ENCODE measurements around the gene EPB42.

The EPB42 gene

DNA sequence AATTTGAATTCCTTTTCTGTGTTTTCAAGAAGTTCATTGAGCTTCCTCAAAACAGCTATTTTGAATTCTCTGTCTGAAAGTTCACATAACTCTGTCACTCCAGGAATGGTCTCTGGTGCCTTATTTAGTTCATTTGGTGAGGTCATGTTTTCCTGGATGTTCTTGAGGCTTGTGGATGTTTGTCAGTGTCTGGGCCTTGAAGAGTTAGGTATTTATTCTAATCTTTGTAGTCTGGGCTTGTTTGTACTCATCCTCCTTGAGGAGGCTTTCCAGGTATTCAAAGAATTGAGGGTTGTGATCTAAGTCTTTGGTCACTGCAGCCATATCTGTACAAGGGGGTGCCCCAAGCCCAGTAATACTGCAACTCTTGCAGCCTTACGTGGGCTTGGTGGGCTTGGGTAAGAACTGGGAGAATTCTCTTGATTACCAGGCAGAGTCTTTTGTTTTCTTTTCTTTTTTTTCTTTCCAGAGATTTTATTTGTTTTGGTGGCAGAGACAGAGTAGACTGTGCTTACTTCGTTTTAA, 55.0 kb downstream of the EPB42 start:
- peak; percentile 42; the same call in 2 of the 3 replicates for ATAC-seq (ENCODE audit: low read depth)
- Histone ChIP-seq H3K9me3 (ENCODE audit: severe bottlenecking) (no peaks in the 10 kb centered on the region), H3K27ac (ENCODE audit: poor library complexity, severe bottlenecking) (no peak overlapping the region), H3K4me1 (ENCODE audit: insufficient read depth, poor library complexity, severe bottlenecking) (peaks cover 26% of the 10 kb centered on the region), H3K27me3 (ENCODE audit: insufficient read depth, poor library complexity, severe bottlenecking) (no peaks in the 10 kb centered on the region), H3K36me3 (ENCODE audit: low read depth) (peaks cover 61% of the 10 kb centered on the region), H3K4me3 (ENCODE audit: severe bottlenecking) (no peak overlapping the region)
- TF ChIP-seq, protein P1, sequence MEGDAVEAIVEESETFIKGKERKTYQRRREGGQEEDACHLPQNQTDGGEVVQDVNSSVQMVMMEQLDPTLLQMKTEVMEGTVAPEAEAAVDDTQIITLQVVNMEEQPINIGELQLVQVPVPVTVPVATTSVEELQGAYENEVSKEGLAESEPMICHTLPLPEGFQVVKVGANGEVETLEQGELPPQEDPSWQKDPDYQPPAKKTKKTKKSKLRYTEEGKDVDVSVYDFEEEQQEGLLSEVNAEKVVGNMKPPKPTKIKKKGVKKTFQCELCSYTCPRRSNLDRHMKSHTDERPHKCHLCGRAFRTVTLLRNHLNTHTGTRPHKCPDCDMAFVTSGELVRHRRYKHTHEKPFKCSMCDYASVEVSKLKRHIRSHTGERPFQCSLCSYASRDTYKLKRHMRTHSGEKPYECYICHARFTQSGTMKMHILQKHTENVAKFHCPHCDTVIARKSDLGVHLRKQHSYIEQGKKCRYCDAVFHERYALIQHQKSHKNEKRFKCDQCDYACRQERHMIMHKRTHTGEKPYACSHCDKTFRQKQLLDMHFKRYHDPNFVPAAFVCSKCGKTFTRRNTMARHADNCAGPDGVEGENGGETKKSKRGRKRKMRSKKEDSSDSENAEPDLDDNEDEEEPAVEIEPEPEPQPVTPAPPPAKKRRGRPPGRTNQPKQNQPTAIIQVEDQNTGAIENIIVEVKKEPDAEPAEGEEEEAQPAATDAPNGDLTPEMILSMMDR (IDR thresholded peaks at IDR 0.05; ENCODE audit: poor library complexity, severe bottlenecking), result no peak
- DNase-seq (ENCODE audit: low spot score), result no peak

DNA sequence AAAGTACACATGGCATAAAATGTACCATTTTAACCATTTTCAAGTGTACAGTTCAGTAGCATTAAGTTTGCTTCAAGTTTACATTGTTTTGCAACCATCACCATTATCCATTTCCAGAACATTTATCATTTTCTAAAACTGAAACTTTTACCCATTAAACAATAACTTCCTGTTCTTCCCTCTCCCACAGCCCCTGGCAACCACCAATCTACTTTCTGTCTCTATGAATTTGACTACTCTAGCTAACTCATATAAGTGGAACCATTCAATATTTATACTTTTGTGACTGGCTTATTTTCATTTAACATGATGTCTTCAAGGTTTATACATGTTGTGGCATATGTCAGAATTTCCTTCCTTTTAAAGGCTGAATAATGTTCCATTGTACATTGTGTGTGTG, 67.5 kb downstream of the EPB42 start:
- no peak overlapping the region for H3K4me3 ChIP-seq (ENCODE audit: severe bottlenecking)
- H3K27me3 ChIP-seq (ENCODE audit: insufficient read depth, poor library complexity, severe bottlenecking), result no peaks in the 10 kb centered on the region
- H3K9me3 ChIP-seq (ENCODE audit: severe bottlenecking), result no peaks in the 10 kb centered on the region
- H3K36me3 ChIP-seq (ENCODE audit: low read depth), result peaks cover 85% of the 10 kb centered on the region
- ATAC-seq (ENCODE audit: low read depth) (no peak), DNase-seq (ENCODE audit: low spot score) (no peak)
- no peak overlapping the region for H3K27ac ChIP-seq (ENCODE audit: poor library complexity, severe bottlenecking)
- peaks cover 18% of the 10 kb centered on the region for H3K4me1 ChIP-seq (ENCODE audit: insufficient read depth, poor library complexity, severe bottlenecking)
- TF ChIP-seq, protein P1 (IDR thresholded peaks at IDR 0.05; ENCODE audit: poor library complexity, severe bottlenecking), result no peak

DNA sequence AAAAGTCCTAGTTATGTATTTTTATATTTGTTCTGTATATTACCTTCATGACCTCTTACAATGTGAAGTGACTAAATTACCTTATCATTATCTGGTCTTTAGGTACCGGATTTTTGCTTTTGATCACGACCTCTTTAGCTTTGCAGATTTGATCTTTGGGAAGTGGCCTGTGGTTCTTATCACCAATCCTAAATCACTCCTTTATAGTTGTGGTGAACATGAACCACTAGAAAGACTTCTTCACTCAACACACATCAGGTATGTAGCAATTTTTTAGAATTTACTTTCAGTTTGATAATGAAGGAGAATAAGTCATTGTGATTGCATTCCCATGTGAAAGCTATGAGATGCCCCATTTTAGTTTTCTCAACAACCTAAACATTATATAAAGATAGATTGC, 69.1 kb downstream of the EPB42 start:
- peaks cover 18% of the 10 kb centered on the region for H3K4me1 ChIP-seq (ENCODE audit: insufficient read depth, poor library complexity, severe bottlenecking)
- ATAC-seq (ENCODE audit: low read depth), result no peak
- peak overlapping the region; percentile 95 for H3K27ac ChIP-seq (ENCODE audit: poor library complexity, severe bottlenecking)
- H3K9me3 ChIP-seq (ENCODE audit: severe bottlenecking), result no peaks in the 10 kb centered on the region
- no peaks in the 10 kb centered on the region for H3K27me3 ChIP-seq (ENCODE audit: insufficient read depth, poor library complexity, severe bottlenecking)
- TF ChIP-seq, protein P1 (IDR thresholded peaks at IDR 0.05; ENCODE audit: poor library complexity, severe bottlenecking), result no peak
- no peak for DNase-seq (ENCODE audit: low spot score)
- H3K4me3 ChIP-seq (ENCODE audit: severe bottlenecking), result no peak overlapping the region
- H3K36me3 ChIP-seq (ENCODE audit: low read depth), result peaks cover 76% of the 10 kb centered on the region

DNA sequence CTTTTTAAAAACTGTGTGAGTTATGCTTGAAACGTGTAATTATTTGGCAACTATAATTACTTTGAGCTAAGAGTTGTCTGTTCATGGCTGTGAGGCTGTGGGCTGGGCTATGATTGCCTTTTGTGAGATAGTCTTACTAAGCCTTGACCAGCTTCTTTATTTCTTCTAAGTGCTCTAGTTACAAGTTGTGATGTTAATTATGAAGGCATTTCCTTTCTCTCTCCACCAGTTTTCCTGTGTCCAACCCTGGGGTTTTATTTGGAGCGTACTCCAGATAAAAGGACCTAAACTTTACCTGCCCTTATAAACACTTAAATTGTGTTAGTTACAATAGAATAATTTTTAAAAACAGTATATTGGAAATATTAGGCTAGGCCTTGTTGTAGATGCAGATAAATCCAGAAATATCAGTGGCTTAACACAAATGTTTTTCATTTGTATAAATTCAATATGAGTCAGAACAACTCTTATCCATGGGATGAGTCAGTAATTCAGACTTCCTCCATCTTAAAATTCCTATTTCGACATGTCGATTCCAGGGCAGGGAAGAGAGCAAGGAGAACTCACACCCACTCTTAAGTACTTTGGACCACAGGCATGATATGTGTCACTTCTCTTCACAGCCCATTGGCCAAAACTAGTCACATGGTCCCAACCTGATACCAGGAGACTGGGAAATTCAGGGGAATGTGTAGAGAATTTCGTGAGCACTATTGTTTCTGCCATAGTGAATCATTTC, 70.5 kb downstream of the EPB42 start:
- Histone ChIP-seq H3K9me3 (ENCODE audit: severe bottlenecking) (no peaks in the 10 kb centered on the region), H3K4me1 (ENCODE audit: insufficient read depth, poor library complexity, severe bottlenecking) (peaks cover 18% of the 10 kb centered on the region), H3K4me3 (ENCODE audit: severe bottlenecking) (no peak overlapping the region), H3K27ac (ENCODE audit: poor library complexity, severe bottlenecking) (peak overlapping the region; percentile 95), H3K36me3 (ENCODE audit: low read depth) (peaks cover 67% of the 10 kb centered on the region), H3K27me3 (ENCODE audit: insufficient read depth, poor library complexity, severe bottlenecking) (no peaks in the 10 kb centered on the region)
- TF ChIP-seq, protein P1 (IDR thresholded peaks at IDR 0.05; ENCODE audit: poor library complexity, severe bottlenecking), result no peak
- peak; percentile 99 for ATAC-seq (ENCODE audit: low read depth)
- peak; percentile 94 for DNase-seq (ENCODE audit: low spot score)

Data from RWPE2 (cell line).